ENCODE measurements around the gene CDV3.

Gene CDV3

DNA sequence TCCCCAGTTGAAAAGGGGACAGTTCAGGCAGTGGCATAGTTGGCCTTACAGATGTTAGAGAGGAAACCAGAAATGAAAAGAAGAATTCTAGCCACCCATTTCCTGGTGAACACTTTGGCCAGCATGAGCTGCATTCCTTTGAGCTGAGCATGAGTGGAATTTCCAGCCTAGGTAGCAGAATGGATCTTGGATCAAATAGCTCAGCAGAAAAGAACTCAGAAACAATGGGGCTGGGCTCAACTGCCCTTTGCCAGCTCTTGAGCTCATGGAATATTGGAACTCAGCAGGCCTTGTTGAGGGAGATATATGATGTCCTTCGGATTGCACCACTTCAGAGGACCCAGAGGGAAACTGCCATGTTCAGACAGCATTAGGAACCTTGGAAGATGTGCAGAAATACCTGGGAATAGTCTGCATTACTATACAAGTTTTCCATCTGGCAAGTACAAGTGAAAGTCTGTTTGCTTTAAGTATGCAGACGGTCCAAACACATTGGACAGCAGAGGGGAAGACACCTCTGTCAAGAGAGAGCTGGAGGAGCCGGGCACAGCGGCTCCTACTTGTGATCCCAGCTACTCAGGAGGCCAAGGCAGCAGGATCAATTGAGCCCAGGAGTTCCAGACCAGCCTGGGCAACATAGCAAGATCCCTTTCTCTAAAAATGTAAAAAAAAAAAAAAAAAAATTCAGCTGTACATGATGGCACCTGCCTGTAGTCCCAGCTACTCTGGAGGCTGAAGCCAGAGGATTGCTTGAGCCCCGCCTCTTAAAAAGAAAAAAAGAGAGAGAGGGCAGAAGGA, 3.1 kb upstream of the CDV3 start:
- DNase-seq: peak; percentile 94

DNA sequence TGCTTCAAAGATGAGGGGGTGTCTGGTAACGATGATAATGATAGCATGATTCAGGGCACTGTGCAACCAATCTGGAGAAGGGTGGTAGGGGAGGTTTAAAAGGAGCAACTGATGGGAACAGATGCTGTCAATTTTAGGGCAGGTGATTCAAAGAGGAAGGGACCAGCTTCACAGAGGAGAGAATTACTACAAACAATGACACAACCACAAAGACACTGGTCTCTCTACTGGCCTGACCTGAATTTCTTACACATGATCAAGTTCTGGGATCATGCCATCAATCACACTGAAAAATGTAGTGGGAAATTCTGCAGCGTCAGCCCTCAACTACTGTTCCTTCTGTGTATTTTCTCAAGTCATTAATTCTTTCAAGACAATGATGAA, 2.6 kb upstream of the CDV3 start:
- peak; percentile 75 for DNase-seq

GRCh38 chr3:133572158-133573053, 1.1 kb upstream of the CDV3 start:
- peak; percentile 58 for DNase-seq

DNA sequence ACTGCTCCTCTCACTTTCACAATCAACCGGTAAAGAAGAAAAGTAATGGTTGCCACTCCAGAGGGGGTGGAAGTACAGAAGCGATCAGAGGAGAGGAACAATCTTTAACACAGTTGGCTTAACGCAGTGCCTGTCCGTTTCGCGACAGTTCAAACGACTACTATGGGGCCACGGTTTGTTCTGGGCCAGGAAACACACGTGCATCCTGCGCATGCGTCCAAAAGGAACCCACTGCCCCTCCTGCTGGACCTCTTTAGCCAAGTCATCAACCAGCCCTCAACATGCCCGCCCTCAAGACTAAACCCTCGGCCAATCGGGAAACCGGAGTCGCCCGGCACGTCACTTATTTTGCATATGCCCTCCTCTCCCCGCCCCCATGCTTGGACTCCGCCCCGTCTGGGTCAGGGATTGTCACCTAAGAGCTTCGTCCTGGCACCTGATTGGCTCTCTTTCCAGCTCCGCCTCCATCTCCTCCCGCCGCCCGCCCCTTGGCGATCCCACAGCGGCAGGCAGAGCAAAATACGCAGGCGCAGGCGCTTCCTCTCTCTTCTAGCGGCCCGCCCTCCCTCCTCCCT, 345 bp upstream of the CDV3 start:
- DNase-seq: peak; percentile 100

GRCh38 chr3:133574260-133574881, 885 bp downstream of the CDV3 start:
- DNase-seq: peak; percentile 54

- no peak for DNase-seq
Observed at GRCh38 chr3:133575086-133575485, 1.6 kb downstream of the CDV3 start.

- DNase-seq: no peak
Observed at GRCh38 chr3:133576169-133576568, 2.7 kb downstream of the CDV3 start.

DNA sequence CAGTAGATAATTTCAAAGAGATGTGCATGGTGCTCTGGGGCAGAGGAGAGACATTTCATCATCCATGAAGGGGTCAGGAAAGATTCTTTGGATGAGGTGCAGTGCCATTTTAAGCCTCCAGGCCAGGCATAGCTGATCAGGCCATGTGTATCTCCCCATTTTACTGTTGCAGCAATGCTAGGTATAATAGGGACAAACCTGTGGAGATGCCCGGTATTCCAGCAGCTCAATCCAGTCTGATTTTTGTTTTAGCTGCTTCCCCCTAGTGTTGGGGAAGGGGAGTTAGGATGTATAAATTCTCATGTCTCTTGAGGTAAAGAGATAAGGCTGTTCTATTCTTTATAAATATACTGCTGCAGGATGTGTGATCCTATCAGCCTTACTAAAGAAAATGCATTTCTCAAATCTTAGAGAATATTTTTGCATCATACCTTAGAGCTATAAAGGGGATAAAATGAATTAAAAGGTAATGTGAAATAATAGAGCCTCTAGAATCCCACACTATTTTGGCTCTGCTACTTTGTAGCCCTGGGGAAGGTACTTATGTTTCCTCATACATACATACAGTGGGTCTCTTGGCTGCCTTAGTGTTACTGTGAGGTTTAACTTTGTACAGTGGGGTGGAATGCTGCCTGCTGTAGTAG, 5.2 kb downstream of the CDV3 start:
- DNase-seq: peak; percentile 64

GRCh38 chr3:133583396-133583795, 9.9 kb downstream of the CDV3 start:
- no peak for DNase-seq

DNA sequence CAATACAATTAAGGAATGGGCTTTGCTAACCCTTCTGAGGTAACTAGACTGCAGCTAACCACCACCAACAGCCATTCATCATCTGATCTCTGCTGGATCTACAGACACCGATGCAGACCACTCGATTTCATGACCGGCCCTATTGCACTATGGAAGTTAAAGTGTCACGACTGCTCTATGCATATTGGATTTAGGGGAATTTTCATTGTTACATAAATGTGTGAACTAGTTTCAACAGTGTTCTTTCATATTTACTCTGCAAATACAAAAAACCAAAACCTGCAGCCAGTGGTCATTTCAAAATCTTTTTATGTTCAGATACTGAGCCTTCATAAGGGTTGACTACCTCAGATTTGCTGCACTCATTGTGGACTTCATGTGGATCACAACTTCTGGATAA, 14.5 kb downstream of the CDV3 start:
- no peak for DNase-seq

- DNase-seq: no peak
Observed at GRCh38 chr3:133588784-133589465, 15.4 kb downstream of the CDV3 start.

DNA sequence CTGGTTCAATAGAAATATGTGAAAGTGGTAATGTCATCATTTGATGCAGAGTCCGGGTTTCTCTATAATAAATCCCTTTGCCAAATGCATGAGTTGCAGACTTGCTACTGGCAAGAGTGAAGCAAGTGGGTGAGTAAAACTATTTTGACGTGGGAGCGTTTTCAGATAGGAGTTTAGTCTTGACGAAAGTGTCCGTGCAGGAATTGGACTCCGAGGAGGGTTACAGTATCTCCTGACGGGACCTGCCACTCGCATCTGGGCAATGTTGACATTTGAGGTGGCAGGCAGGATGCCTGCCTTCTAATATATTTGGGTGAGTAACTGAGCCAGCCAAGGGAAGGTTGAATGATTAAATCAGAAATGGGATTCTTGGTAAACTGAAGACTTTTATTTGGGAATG, 16.0 kb downstream of the CDV3 start:
- no peak for DNase-seq

GRCh38 chr3:133591271-133591742, 17.8 kb downstream of the CDV3 start:
- DNase-seq: peak; percentile 76

DNA sequence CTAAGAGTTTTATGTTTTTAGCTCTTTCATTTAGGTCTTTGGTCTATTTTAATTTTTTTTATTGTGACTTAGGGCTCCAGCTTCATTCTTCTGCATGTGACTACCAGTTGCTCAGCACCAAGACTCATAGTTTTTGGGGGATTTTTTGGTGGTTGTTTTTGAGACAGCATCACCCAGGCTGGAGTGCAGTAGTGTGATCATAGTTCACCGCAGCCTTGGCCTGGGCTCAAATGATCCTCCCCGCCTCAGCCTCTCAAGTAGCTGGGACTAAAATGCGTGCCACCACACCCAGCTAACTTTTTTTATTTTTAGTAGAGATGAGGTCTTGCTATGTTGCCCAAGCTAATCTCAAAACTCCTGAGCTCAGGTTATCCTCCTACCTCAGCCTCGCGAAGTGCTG, 19.4 kb downstream of the CDV3 start:
- no peak for DNase-seq

GRCh38 chr3:133593243-133593642, 19.8 kb downstream of the CDV3 start:
- no peak for DNase-seq

DNA sequence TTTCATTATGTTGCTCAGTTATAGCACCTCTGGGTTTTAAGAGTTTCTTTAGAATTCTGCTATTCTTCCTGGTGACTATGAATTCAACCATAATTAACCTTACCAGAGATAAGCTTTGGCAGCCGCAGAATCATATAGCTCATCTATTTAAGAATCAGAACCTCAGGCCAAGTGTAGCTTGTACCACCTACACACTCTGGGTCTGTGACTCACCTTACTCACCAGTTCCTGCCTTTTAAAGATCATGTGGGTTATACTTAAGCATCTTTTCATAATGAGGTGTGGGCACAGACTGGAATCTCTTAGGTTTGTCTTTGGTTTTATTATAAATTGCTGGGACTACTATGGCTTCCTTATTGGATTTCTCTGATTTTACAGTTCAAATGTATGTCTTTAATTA, 21.9 kb downstream of the CDV3 start:
- DNase-seq: peak; percentile 23

- DNase-seq: no peak
Observed at GRCh38 chr3:133598405-133598804, 24.9 kb downstream of the CDV3 start.

DNA sequence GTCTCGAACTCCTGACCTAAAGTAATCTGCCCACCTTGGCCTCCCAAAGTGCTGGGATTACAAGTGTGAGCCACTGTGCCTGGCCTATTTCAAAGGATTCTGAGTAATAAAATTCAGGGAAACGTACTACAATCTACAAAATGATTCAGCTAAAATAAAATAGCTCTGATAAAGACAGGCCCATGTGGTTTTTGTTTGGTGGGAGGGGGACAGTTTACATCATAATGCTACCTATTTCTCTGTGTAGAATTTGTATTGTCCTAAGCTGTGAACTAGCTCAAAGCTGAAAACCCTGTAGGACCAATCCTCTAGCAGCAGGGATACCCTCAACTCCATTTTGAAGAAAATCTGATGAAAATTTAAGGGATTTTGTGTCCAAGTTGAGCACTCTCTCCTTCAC, 25.8 kb downstream of the CDV3 start:
- DNase-seq: no peak

GRCh38 chr3:133600572-133601081, 27.1 kb downstream of the CDV3 start:
- DNase-seq: no peak

GRCh38 chr3:133606342-133606741, 32.9 kb downstream of the CDV3 start:
- no peak for DNase-seq

- DNase-seq: no peak
Observed at GRCh38 chr3:133606902-133607301, 33.4 kb downstream of the CDV3 start.

DNA sequence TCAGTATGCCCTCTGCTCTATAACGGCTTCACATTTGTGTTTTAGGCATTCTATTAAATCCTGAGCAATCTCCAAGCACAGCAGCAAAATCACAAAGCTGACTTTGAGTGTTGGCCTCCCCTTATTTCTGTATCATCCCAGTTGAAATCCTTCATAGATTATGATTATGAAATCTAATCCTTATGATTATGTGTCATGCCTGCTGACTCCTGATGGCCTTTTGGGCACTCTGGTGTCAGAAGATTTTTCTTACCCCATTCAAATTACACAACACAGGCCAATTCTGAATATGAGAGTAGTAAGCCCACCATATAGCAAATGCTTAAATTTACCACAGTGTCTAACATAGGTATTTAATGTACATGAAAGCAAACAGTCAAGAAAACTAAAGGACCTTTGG, 34.3 kb downstream of the CDV3 start:
- DNase-seq: no peak
